T-helper 1 cell treated with Interleukin-12 subunit alpha and Interleukin-12 subunit beta and Interleukin-4 antibody, amounts not matched to agents 30 ng/mL and 1 ng/mL, for 36 hours (primary cell): ENCODE data around the gene STAT3. TPM values are rescaled to one million over a fixed set of nuclear protein-coding genes. Genes with fewer than 3 reads are reported as not detected.

Experiments
- intact Hi-C: fragments of 100-400 bp; cut with micrococcal nuclease; formaldehyde crosslinking; loops from one replicate; pipeline ENCODE4 v1.15.1; 2024
- total RNA-seq: library from RNA; stranded (reverse); gene quantifications from 2 replicates; pipeline ENCODE4 v1.2.3, GENCODE V29; 2022

The STAT3 gene
- total RNA-seq, 1 donor from 2014 or later, result 230 TPM

DNA sequence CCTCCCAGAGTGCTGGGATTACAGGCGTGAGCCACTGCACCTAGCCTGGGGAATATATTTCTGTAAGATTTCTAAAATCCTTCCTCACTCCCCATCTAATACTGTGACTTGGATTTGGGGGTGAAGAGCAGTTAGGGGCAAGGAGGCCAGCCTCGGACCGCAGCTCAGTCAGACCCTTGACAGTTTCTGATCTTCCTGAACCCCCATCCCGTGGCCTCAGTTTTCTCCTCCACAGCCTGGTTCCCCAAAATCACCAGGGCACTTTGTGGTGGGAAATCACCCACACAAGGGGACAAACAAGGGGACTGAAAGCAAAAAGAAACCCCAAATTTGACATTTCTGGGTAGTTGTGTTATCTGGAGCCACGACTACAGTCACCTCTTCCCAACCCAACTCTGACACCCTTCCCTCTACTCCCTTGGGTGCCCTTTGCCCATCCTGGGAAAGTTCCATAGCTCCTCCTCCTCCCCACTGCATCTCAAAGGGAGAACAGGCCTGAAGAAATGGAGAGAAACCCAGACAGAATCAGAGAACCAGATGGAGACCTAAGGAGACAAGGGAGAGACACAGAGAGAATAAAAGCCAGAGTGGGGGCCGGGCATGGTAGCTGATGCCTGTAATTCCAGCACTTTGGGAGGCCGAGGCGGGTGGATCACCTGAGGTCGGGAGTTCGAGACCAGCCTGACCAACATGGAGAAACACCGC lies 102.7 kb downstream of the STAT3 start:
- intact Hi-C loops, result loop anchor here (5.0 kb wide), 1 partner anchor 268 kb away; the partner anchor contains the start of gene DNAJC7

DNA sequence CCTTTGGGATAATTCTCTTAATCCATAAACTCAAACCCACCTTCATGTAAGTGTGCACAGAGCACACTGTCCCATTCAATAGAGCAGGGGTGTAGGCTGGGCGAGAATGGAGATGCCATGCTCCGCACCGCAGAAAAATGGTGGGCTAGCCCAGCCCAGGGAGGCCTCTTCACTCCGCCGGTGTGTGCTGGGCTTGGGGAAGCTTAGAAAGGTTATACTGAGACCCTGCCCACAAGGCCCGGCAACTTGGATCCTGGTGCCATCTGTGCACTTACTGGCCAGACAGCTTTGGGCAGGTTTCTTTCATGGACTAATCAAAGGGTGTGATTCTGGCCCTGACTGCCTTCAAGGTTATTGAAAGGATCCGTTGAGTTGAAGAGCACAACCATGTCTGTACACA lies 103.7 kb downstream of the STAT3 start:
- intact Hi-C loops, result no loop called here

DNA sequence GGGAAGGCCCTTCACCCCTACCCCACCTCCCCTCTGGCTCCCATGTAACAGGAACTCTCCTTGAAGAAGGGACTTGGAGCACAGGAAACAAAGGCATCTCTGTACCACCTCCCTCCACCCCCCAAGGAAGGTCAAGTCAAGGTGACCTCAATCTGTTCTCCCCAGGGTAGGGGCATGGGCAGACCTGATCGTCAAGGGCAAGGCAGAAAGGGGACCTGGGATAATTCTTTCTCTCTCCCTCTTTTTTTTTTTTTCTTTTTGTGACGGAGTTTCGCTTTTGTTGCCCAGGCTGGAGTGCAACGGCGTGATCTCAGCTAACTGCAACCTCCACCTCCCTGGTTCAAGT lies 104.2 kb downstream of the STAT3 start:
- intact Hi-C loops, result no loop called here

DNA sequence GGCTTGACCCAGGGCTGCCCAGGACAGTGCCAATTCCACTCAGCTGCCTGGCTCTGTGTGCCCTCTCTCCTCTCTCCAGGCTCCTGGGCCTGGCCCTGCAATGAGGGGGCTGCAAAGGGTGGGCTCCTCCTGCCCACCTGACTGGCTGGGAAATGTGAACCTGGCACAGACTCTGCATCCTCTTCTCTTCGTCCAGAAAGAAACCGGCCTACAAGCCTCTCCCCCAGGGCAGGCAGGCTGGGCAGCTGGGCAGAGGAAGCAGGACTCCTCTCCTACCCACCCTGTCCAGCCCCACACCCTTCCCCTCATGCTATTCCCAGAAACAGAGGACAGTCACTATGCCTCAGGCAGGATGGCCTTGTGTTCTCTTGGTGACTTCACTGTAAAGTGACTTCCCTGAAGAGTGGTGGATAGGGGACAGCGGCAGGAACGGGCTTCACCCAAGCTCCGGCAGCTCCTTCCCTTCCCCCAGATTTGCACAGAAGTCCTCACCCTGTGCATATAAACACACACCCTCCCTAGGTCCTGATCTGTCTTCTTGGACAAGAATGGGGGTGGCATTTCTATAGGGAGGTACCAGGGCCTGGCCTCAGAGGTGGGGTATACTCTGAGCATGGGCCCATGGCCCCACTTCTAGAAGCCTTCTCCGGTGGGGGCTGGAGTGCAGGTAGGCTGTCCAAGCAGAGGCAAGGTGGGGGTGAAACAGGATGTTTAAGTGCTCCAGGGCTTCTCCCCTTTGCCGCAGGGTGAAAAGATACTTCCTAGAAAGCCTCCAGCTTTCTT lies 104.8 kb downstream of the STAT3 start:
- intact Hi-C loops, result no loop called here

DNA sequence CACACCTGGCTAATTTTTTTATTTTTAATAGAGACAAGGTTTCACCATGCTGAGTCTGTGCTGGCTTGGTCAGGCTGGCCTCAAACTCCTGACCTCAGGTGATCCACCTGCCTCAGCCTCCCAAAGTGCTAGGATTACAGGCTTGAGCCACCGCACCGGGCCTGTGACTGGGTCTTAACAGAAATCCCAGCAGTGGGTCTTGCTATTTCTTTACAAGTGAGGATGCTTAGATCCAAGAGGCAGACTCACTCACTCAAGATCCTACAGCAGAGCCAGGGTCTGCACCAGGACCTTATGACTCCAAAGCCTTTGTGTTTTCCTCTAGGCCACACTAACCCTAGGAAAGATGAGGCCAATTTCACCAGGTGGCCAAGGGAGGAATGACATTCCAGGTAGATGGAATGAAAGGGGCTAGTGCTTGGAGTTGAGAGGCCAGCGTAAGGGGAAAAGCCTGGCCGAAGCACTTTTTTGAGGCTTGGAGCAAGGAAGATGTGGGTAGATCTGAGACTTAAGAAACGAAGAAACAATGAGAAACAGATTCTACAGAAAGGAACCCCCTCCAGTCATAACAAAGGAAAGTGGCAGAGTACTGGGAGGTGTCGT lies 105.7 kb downstream of the STAT3 start:
- intact Hi-C loops, result no loop called here

DNA sequence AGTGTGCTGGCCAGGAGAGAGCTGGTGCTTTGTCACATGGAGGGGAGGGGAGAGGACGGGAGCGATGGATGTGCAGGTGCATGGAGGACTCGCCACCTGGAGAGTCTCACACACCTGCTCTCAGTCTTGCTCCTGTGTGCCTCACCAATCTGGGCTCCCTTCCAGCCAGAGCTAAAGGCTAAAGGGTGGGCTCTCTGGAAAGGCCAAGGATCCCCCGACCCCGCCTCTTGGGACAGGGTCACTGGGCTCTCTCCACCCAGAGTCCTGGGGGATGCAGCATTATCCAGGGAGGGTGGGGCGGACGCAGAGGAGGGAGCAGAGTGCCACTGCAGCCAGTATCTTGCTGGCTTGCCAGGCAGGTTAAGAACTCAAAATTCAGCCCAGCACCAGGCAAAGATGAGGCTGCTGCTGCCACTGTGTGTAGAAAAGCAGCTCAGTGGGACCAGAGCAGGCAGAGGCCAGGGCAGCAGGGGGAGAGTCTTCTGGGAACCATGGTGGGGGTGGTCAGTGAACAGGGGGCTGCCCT lies 106.6 kb downstream of the STAT3 start:
- intact Hi-C loops, result no loop called here

GRCh38 chr17:42279776-42280630 lies 108.2 kb downstream of the STAT3 start:
- intact Hi-C loops, result no loop called here

GRCh38 chr17:42277342-42277712 lies 110.9 kb downstream of the STAT3 start:
- intact Hi-C loops, result no loop called here

DNA sequence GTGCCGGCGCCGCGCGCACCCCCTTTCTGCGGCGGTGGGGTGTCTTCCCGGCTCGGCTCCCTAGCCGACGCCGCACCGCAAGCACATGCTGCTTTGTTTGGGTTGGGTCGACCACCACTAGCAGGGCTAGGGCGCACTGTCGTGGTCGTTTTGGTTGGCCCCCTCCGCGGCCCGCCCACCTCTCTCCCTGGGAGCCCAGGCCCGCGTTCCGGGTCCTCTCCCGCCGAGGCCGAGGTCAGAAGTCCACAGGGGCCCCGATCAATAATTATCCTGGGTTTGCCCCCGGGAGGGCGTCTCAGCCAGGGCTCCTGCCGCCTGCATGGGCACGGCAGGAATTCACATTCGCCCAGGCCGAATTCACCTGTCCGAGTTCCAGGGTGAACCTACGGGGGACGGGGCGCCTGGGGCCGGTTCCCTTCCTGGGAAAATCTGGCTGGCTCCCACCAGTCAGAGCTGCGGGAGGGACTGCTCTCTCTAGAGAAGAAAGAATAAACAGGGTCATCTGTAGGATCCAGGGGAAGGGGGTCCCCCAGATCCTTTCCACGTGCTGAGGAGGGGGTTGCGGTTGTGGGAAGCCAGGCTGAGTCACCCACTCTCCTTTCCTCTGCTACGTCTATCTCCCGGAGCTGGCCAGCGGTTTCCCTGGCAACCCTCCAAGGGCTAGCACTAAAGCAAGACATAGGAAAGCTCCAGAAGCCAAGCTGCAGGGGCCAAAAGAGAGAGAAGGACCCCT lies 111.5 kb downstream of the STAT3 start:
- intact Hi-C loops, result no loop called here

GRCh38 chr17:42276359-42276608 lies 112.0 kb downstream of the STAT3 start, which contains the start of gene STAT5B:
STAT5B (minus strand) TSS chr17:42276391; CDS start chr17:42232127, 44,264 bp downstream.
- intact Hi-C loops, result no loop called here

DNA sequence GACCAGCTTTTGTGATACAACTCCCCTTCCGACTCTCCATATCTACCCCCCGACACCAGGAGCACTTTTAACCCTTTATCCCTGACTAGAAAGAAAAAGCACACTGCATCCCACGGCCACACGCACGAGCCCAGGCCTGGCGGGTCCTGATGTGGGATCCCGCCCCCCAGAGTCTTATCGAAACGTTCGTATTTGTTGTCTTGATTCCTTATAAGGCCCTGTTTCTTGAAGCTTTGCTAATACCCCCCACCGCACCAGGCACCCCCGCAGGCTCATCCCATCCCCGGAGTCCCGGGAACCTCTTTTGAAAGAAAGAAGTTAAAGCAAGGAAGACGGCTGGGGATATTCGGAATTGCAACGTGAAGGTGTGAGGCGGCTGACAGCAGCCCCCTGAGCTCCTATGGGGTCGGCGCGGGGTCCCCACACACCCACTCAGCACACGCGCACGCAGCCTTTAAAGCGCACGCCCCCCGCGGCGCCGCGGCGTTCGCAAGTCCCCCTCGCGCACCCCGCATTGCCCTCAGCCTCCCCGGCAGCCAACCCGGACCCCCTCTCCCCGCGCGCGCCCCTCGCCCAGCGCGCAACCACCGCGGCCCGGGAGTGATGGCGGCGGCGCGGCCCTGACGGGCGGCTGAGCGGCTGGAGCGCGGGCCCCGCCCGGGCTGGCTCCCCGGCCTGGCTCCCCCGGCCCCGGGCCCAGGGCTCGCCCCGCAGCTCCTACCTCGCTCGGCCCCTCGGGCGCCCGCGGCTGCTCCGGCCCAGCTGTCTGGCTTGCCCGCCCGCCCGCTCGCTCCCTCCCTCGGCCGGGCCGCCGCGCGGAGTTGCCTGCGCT lies 112.5 kb downstream of the STAT3 start:
- intact Hi-C loops, result loop anchor here (1.0 kb wide), 2 partner anchors 8 to 12 kb away; no protein-coding TSS in a partner anchor

- intact Hi-C loops, result loop anchor here (1.0 to 5.0 kb wide), 3 partner anchors 8 to 93 kb away; partner anchors contain the start of gene KCNH4
Measured at GRCh38 chr17:42274812-42275526, 113.3 kb downstream of the STAT3 start.

DNA sequence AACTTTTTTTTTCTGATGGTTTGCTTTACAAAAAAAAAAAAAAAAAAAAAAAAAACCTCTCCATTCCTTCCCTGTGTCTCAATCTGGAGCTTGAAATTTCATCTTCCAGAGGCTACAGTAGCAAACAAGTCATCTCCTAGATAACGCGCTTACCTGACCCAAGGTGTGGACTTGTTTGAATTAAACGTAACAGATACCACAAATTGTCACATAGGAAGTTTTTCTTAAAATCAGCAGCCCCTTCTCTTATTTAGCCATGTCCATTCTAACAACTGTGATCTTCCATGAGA lies 114.0 kb downstream of the STAT3 start:
- intact Hi-C loops, result loop anchor here (5.0 kb wide), 1 partner anchor 92 kb away; the partner anchor contains the start of gene KCNH4

GRCh38 chr17:42273474-42274252 lies 114.6 kb downstream of the STAT3 start:
- intact Hi-C loops, result loop anchor here (1.0 to 5.0 kb wide), 2 partner anchors 91 to 116 kb away; partner anchors contain the start of gene KCNH4

- intact Hi-C loops, result loop anchor here (1.0 to 5.0 kb wide), 2 partner anchors 50 to 90 kb away; partner anchors contain the start of gene KCNH4
Measured at GRCh38 chr17:42272162-42272907, 115.9 kb downstream of the STAT3 start.

DNA sequence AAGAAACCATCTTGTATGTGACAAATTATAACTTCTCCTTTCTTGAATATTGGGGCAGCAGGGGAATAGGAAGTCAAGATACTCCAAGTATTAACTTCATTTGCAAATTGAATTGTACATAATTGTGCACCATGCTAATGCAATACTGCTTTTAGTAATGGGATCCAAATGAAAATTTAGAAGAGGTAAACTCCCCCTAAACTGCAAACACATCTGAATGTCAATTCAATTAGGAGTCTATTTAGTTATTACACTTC lies 116.5 kb downstream of the STAT3 start:
- intact Hi-C loops, result loop anchor here (1.0 to 5.0 kb wide), 3 partner anchors 23 to 89 kb away; partner anchors contain the start of gene KCNH4

DNA sequence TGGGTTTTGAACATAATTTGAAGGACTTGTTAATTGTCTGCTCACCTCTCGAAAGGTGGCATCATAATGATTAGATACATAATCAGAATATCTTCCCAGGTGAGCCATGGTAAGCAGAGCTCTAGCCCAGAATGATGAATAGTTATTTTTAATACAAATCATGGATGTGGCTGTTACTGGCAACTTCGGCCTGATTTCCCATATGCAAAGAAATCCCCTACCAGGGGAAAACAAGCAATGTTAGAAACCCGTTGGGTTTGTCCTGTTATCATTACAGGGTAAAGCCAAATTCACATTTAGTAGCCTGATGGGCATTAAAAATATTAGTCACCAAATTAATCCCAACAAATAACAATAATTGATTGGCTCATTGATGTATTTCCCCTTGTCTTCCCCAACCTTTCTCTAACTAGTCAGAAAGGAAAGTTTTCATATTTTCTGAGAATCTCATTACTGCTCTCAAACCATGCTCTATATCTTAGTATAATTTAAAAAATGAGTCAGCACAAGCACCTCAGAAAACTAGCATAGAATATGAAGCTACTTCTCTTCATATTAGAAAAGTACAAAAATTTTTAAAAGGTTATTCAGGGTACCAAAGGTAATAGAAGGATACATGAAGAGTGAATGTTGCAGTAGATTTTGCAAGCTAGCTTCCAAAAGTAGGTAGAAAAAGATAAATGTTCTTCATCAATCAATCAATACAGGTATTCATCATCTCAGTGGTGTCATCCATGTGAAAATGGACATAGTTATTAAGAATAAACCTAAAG lies 117.0 kb downstream of the STAT3 start:
- intact Hi-C loops, result loop anchor here (1.0 to 5.0 kb wide), 2 partner anchors 23 to 89 kb away; partner anchors contain the start of gene KCNH4
